WI38 (cell line): Measurements from ENCODE around the gene CNNM4.

Source experiments
- H3K4me3 ChIP-seq: 2 replicates; pipeline ENCODE4 v1.5.1; 2011; ENCODE audit warnings: low read depth, mild to moderate bottlenecking, control low read depth, low read length
- TF ChIP-seq, protein P1 (sequence below): IDR thresholded peaks from 2 replicates; pipeline ENCODE4 v1.5.1; 2012; ENCODE audit warnings: low read depth, mild to moderate bottlenecking, control low read depth, low read length

The CNNM4 gene

DNA sequence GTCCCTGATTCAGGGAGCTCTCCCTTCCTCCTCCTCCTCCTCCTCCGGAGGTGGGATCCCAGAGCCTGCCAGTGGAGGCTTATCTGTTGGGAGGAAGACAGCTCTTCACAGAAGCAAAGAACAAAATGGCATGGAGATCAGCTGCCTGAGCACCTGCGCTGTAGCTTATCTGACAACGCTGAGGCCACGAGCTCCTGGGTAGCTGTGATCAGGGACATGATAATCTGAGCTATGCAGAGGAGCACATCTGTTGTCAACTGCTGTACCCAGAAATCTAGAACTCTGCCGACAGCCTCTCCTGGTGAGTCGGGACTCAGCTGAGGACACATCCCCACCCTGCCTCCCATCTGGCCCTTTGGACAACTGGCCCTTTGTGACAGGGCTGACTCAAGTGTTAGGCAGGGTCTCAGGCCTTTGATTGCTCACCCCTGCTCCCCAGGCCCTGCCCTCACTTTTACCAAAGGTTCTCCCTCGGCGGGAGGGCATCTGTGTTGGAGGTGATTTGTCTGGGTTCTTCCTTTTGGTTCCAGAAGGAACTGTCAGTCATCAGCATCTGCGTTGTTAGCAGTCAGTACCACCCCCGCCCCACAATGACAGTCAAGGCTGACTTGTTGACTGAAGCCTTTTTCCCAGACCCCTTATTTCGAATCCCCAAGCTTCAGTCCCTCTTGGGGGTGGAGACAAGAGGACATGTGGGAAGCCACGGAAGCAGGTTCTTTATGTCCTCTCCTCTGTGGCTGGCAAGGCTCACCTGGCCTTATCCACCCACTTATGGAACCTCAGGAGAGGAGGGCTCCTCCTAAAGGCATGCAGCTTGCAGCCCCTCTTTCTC, 49.5 kb downstream of the CNNM4 start:
- TF ChIP-seq, protein P1, sequence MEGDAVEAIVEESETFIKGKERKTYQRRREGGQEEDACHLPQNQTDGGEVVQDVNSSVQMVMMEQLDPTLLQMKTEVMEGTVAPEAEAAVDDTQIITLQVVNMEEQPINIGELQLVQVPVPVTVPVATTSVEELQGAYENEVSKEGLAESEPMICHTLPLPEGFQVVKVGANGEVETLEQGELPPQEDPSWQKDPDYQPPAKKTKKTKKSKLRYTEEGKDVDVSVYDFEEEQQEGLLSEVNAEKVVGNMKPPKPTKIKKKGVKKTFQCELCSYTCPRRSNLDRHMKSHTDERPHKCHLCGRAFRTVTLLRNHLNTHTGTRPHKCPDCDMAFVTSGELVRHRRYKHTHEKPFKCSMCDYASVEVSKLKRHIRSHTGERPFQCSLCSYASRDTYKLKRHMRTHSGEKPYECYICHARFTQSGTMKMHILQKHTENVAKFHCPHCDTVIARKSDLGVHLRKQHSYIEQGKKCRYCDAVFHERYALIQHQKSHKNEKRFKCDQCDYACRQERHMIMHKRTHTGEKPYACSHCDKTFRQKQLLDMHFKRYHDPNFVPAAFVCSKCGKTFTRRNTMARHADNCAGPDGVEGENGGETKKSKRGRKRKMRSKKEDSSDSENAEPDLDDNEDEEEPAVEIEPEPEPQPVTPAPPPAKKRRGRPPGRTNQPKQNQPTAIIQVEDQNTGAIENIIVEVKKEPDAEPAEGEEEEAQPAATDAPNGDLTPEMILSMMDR = no peak
- H3K4me3 ChIP-seq = no peak overlapping the region

DNA sequence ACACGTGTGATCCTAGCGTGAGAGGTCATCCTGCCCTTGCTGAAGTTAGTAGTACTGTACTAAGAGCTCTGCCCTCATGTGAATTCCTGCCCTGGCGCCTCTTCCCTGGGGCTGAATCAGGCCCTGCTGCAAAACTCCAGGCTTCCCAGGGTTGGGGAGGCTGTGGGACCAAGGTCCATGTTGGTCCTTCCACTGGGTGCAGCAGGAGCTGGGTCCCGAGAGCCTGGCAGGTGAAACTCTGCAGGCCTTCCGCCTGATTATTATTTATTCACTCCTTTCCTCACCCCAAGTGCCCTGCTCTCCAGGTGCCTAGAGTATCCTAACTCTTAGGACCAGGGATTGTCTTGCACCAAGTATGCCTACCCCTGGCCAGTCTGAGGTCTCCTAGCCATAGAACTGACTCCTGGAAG, 50.1 kb downstream of the CNNM4 start:
- TF ChIP-seq, protein P1 = no peak
- no peak overlapping the region for H3K4me3 ChIP-seq

DNA sequence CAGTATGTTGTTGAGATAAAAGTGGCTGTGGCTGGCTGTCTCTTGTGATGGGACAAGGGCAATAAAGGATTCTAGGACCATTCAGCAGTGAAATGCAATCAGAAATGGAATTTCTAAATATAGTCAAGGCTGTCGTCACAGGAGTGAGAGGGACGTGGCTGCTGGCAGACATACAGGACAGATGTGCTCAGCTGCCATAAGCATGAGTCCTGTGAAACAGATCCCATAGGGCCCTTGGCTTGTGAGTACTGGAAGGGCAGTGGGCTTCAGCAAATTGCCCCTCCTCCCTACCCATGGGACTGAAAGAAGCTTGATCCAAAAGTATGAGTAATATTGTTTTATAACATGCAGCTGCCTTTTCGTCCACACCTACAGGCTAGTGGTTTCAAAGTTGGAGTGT, 51.2 kb downstream of the CNNM4 start:
- TF ChIP-seq, protein P1 = no peak
- H3K4me3 ChIP-seq = no peak overlapping the region

DNA sequence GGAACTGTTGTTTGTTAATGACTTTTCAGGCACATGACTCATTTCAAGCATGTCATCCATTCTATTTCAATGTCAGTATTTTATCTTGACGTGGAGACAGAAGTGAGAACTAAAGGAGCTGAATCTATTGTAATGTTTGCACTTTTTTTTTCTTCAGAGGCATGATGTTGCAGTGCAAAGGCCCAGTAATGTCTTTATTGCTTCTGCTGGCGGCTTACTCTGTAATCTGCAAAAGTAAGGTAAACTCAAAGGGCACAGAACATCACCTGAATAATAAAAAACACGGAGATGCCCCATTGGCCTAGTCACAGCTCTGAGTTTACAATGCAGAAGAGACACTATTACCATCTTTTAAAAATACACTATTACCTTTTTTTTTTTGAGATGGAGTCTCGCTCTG, 53.0 kb downstream of the CNNM4 start:
- TF ChIP-seq, protein P1 = no peak
- H3K4me3 ChIP-seq = no peak overlapping the region

DNA sequence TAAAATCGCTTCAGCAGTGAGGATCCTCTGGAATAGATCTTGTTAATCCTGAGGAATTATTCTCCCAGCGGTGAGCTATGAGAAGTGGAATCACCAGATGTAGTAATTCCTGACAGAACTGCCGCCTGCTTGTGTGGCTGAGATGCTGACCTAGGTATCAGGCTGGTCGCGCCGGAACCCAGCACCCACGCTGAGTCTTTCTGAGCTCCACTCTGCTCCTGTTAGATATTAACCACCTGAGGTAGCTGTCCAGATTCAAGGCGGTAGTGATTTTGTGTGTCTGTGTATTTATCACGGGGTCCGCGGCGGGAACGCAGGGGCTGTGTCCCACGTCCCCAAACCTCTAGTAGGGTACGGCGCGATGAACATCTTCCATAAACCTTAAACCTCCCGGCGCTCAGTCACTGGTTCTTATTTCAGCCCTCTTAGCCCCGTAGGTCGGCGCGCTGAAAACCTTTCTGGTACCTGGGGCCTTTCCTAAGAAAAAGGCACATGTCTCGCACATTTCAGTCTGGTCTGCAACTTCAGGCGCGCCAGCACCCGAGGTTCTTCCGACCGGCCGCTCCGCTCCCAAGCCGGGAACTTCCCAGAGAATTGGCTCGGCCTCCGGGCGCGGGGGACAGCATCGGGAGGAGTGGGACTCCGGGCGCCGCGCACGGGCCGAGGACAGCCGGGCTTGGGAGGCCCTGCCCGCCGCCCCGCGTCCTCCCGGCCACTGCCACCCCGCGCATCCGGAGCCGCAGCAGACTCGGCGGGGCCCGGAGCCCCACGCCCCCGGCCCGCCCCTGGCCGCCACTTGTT, 54.8 kb downstream of the CNNM4 start:
- TF ChIP-seq, protein P1 = no peak
- peak overlapping the region; percentile 68 for H3K4me3 ChIP-seq

DNA sequence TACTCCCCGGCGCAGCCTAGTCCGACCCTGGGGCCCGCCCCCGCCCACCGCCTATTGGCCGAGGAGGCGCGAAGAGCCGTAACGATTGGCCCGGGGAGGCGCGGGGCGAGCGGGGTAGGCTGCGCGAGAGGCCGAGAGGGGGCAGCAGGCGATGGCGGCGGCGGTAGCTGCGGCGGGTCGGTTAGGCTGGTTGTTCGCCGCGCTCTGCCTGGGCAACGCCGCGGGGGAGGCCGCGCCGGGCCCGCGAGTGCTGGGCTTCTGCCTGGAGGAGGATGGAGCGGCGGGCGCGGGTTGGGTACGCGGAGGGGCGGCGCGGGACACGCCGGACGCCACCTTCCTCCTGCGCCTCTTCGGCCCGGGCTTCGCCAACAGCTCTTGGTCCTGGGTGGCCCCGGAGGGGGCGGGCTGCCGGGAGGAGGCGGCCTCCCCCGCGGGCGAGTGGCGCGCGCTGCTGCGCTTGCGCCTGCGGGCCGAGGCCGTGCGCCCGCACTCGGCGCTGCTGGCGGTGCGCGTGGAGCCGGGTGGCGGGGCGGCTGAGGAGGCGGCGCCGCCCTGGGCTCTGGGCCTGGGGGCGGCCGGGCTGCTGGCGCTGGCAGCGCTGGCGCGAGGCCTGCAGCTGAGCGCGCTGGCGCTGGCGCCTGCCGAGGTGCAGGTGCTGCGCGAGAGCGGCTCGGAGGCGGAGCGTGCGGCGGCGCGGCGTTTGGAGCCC, 55.6 kb downstream of the CNNM4 start, which contains the start of gene CNNM3:
CNNM3 (plus strand) TSS at position 142 of the 709 bp plus-strand sequence; CDS start at position 152, 10 bp downstream.
- TF ChIP-seq, protein P1 = peak; percentile 51
- peak within 1 kb of the TSS; percentile 68 for H3K4me3 ChIP-seq
